GM18858 (cell line): ENCODE measurements around the gene SLC6A8.
"Not testable (repeated sequence)": the region's sequence is repeated elsewhere in the genome, so short reads cannot be mapped to it uniquely, and the experiment has no call there.

Experiments used
- ATAC-seq: cut with Tn5 transposase; IDR thresholded peaks from one replicate; pipeline ENCODE4 v1.9.1; 2021; ENCODE audit not compliant: unreplicated experiment

Gene SLC6A8

DNA sequence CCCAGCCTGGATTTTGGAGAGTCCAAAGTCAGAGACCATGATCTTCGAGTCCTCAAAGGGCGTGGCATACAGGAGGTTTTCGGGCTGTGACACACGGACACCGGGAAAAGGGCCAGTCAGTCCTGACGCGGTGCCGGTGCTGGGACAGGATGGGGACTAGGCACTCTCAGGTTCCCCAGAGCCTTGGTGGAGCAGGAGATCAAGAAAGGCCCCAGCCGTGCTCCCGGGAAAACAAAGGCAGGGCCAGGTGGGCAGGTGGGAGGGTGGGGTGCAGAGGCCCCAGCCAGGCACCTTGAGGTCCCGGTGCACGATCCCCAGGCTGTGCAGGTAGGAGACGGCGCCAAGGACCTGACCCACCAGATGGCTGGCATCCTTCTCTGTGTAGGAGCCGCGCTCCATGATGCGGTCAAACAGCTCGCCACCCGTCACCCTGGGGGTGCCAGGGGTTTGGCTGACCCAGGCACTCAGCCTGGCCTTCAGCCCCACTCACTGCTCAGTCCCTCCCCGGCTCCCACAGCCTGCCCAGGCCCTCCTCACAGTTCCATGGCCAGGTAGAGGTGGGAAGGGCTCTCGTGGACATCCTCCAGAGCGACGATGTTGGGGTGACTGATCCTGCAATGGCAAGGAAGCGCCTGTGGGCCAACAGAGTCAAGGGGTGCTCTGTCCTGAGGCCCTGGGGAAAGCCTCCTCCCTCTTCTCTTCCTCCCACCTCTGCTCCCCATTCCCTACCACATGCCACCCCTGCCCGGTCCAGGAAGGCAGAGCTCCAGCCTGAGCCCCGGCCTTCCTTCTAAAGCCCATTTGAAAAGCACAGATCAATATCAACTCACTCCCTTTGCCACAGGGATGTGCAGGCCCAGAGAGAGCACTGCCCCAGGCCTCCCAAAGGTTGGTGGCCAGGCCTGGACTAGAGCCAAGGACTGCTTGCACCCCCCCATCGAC is 15.9 kb upstream of the SLC6A8 start:
- no peak for ATAC-seq

GRCh38 chrX:153672531-153673427 is 14.9 kb upstream of the SLC6A8 start:
- ATAC-seq = no peak

DNA sequence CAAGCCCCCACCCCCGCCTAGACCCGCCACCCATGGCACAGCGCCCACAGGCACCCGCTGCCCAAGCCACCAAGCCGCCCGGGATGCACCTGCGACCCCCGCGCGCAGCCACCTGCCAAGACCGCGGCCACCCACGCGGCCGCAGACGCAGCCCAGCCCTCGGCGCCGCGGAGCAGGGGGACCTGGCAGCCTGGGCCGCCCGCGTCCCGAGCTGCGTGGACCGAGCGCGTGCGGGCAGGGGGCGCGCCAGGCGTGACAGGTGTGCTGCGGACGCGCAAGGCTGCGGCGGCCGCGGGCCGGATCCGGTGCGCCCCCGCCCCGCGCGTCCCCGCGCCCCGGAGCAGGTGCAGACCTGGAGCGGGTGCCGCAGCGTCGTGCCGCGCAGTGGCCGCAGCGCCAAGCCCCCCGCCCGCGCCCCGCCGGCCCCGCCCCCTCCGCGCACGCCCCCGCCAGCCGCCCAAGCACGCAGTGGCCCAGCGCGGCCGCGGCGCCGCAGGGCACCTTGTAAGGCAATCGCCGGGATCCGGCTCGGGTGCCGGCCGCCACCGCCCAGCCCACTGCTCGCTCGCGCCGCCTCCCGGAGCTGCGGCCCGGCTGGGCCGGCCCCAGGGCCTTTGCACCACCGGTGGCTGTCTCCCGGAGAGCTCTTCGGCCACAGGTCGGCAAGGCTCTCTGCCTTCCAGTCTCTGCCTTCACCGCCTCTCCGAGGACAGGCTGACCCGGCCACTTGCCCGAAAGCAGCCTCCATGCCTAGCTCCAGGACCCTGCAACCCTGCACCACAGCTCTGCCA is 14.1 kb upstream of the SLC6A8 start, which contains the start of gene PNCK:
Gene PNCK, minus strand, starts transcription at position 386 of the 791 bp plus-strand sequence. CDS start 737 bp downstream, outside the sequence.
- ATAC-seq = no peak

- no peak for ATAC-seq
Observed at GRCh38 chrX:153674219-153674851, 13.4 kb upstream of the SLC6A8 start.

DNA sequence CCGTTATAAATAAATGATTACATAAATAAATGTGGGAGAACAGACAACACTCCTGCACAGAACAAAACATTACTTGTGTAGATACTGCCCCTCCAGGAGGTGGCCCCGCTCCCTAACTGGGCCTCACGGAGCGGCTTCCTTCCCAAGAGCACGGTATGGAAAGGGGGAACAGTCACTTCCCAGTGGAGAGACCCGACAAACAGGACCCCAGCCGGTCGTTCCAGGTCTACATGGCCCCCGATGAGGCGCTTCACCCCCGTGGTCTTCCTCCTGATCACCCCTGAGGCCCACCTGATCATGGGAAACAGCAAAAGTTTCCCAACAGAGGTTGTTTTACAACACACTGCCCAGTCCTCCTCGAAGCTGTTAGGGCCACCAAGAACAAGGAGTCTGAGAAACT is 6.6 kb upstream of the SLC6A8 start:
- ATAC-seq = no peak

DNA sequence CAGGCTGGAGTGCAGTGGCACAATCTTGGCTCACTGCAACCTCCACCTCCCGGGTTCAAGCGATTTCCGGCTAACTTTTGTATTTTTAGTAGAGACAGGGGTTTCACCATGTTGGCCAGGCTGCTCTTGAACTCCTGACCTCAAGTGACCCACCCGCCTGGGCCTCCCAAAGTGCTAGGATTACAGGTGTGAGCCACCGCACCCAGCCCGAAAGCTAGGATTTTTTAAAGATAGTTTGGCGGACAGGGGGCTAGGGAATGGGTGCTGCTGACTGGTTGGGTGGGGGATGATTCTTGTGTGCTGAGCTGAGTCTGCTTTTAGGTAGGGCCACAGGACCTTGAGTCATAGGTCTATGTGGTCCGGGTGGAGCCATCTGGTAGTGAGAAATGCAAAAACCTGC is 4.2 kb upstream of the SLC6A8 start:
- ATAC-seq = not testable (repeated sequence)

GRCh38 chrX:153684467-153685155 is 3.1 kb upstream of the SLC6A8 start:
- ATAC-seq = no peak

DNA sequence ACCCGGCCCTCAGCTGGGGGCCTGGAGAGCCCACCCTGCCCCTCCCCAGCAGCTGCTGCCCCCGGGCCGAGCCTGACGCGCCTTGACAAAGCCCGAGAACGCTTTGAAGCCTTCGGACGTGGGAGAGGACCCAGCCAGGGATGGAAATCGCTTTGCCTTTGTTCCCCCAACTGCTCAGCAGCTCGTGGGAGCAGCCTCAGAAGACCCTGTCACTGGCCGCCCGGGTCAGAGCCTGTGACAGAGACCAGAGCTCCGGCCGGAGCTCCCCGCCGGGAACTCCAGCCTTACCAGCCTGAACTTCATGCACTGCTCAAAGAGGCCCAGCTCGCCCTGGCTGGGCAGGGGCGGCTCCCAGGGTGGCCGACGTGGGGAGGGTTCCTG is 2.6 kb upstream of the SLC6A8 start:
- ATAC-seq = no peak

GRCh38 chrX:153685751-153686696 is 1.7 kb upstream of the SLC6A8 start:
- no peak for ATAC-seq

- no peak for ATAC-seq
Observed at GRCh38 chrX:153686711-153687110, 1.0 kb upstream of the SLC6A8 start.

GRCh38 chrX:153688071-153688470 is 345 bp downstream of the SLC6A8 start:
- no peak for ATAC-seq

- no peak for ATAC-seq
Observed at GRCh38 chrX:153688506-153688905, 780 bp downstream of the SLC6A8 start.

DNA sequence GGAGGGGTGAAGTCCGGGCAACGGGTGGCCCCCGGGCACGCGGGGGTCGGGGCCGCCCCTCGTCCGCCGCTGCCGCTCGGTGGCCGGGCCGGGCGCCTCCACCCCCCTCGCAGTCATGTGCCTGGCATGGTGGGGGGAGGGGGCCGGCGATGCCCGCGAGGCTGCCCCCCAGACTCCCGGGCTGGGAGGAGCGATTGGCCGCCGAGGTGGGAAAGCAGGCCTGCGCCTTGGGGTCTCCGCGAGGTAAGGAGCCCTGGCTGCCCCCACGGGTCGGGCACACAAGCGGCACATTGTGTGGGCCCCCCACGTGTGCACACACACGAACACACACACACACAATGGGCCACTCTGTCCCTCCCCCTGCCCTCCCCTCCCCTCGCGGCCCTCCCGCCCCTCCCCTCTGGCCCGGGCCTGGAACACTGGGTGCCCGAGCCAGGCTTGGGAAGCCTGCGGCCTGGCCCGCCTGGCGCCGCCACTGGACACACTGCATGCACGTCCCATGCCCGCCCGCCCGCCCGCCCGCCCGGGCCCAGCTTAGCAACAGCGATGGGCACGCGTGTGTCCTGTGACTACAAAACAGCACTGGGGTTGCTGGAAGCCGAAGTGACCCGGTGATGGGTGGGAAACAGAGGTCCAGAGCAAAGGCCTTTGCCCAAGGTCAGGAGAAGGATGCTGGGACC is 1.3 kb downstream of the SLC6A8 start:
- ATAC-seq = no peak

GRCh38 chrX:153689654-153690465 is 2.1 kb downstream of the SLC6A8 start:
- no peak for ATAC-seq

DNA sequence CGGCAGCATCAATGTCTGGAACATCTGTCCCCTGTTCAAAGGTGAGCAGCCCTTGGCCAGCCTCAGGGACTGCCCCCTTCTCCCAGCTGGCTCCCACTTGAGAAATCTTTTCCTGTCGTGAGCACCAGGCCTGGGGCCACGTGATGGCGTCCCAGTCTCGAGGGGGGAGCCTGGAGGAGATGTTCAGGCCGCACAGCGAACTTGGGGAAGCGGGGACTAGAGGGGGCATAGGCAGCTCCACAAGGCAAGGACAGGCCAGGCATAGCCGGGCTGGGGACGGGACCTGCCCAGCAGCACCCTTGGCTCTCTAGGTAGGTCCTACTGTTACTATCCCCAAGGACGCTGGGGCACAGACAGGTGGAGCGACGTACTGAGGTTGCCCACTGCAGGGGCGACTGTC is 2.7 kb downstream of the SLC6A8 start:
- no peak for ATAC-seq

DNA sequence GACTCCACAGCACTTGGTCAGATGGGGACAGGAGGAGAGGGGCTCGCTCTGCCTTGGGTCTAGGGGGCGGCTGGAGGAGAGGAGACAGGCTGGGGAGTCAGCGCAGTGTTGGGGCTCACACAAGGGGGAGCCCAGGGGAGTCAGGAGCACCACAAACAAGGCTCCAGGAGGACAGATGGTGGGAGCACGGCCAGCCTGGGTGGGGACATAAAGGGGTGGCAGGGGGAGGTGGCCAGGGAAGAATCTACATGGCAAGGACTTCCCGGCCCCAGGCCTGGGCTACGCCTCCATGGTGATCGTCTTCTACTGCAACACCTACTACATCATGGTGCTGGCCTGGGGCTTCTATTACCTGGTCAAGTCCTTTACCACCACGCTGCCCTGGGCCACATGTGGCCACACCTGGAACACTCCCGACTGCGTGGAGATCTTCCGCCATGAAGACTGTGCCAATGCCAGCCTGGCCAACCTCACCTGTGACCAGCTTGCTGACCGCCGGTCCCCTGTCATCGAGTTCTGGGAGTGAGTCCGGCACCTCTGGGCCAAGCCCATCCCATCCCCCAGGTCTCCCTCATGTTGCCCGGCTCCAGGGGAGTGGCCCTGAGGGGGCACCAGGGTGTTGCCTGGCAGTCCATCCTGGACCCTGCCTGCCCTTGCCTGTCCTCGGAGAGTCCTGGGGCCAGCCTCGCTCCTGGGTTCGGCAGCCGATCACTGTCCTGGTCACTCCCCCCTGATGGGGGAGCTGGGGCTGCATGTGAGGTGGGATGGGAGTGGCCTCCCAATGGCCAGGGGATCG is 3.5 kb downstream of the SLC6A8 start:
- not testable (repeated sequence) for ATAC-seq

GRCh38 chrX:153692003-153692402 is 4.3 kb downstream of the SLC6A8 start:
- no peak for ATAC-seq
